Mesenchymal stem cell (in vitro differentiated cells and primary cell): ENCODE measurements around the gene FOXK1.
"Not testable (repeated sequence)": the region's sequence is repeated elsewhere in the genome, so short reads cannot be mapped to it uniquely, and the experiment has no call there.

Experiments used
- DNase-seq: peaks from one replicate; pipeline ENCODE4 v3.0.0-alpha.2; 2013
- H2AFZ ChIP-seq: one replicate; pipeline ENCODE4 v1.6.1; 2013; ENCODE audit warnings: low read depth, mild to moderate bottlenecking, control low read depth, inconsistent platforms, low read length, moderate library complexity
- H2AK5ac ChIP-seq: 2 replicates; pipeline ENCODE4 v1.6.1; 2013; ENCODE audit warnings: low read length, moderate library complexity, mild to moderate bottlenecking, inconsistent platforms; ENCODE audit not compliant: severe bottlenecking
- H2BK120ac ChIP-seq: one replicate; pipeline ENCODE4 v1.6.1; 2013; ENCODE audit warnings: low read depth, mild to moderate bottlenecking, inconsistent platforms, low read length, moderate library complexity
- H2BK12ac ChIP-seq, 2 experiments: one replicate each; pipeline ENCODE4 v1.6.1; 2013; ENCODE audit warnings: inconsistent platforms in 2 of 2, low read length in 2 of 2, mild to moderate bottlenecking in 2 of 2, moderate library complexity in 2 of 2, control low read depth in 1 of 2
- H2BK15ac ChIP-seq: one replicate; pipeline ENCODE4 v1.6.1; 2013; ENCODE audit warnings: mild to moderate bottlenecking, low read depth, inconsistent platforms; ENCODE audit not compliant: poor library complexity, severe bottlenecking
- H2BK5ac ChIP-seq: 2 replicates; pipeline ENCODE4 v1.6.1; 2013; ENCODE audit warnings: low read depth, mild to moderate bottlenecking, low read length, control low read depth, inconsistent platforms; ENCODE audit not compliant: poor library complexity, severe bottlenecking
- H3K14ac ChIP-seq, 2 experiments: one replicate each; pipeline ENCODE4 v1.6.1; 2013; ENCODE audit warnings: inconsistent platforms in 2 of 2, low read length in 2 of 2, control low read depth in 1 of 2, mild to moderate bottlenecking in 1 of 2, moderate library complexity in 1 of 2
- H3K18ac ChIP-seq, 2 experiments: one replicate each; pipeline ENCODE4 v1.6.1; 2013; ENCODE audit warnings: inconsistent platforms in 2 of 2, low read length in 2 of 2, control low read depth in 1 of 2, low read depth in 1 of 2, mild to moderate bottlenecking in 1 of 2
- H3K23ac ChIP-seq, 2 experiments: one replicate each; pipeline ENCODE4 v1.6.1; 2013; ENCODE audit warnings: inconsistent platforms in 2 of 2, low read length in 2 of 2, mild to moderate bottlenecking in 2 of 2, moderate library complexity in 2 of 2, control low read depth in 1 of 2
- H3K27ac ChIP-seq: 2 replicates; pipeline ENCODE4 v1.5.1; 2013; ENCODE audit warnings: mild to moderate bottlenecking, moderate library complexity, low read length, control low read depth, inconsistent platforms; ENCODE audit not compliant: poor library complexity, severe bottlenecking
- H3K27me3 ChIP-seq, 2 experiments: 2 replicates each; pipeline versions ENCODE4 v1.6.1 to v1.7.0; 2013; ENCODE audit warnings: low read length in 2 of 2, mild to moderate bottlenecking in 2 of 2, moderate library complexity in 2 of 2, control low read depth in 1 of 2, inconsistent platforms in 1 of 2; ENCODE audit not compliant: control insufficient read depth in 1 of 2, insufficient read depth in 1 of 2
- H3K36me3 ChIP-seq, 2 experiments: 2 replicates each; pipeline versions ENCODE4 v1.6.1 to v1.7.0; 2013; ENCODE audit warnings: low read length in 2 of 2, control low read depth in 1 of 2, inconsistent platforms in 1 of 2, low read depth in 1 of 2, mild to moderate bottlenecking in 1 of 2; ENCODE audit not compliant: insufficient read depth in 2 of 2, control insufficient read depth in 1 of 2
- H3K4ac ChIP-seq, 2 experiments: one replicate each; pipeline ENCODE4 v1.6.1; 2013; ENCODE audit warnings: inconsistent platforms in 2 of 2, low read length in 2 of 2, mild to moderate bottlenecking in 2 of 2, moderate library complexity in 2 of 2, control low read depth in 1 of 2, low read depth in 1 of 2
- H3K4me1 ChIP-seq: 2 replicates; pipeline ENCODE4 v1.6.1; 2013; ENCODE audit warnings: low read depth, low read length, control low read depth; ENCODE audit not compliant: control insufficient read depth, insufficient read depth
- H3K4me2 ChIP-seq: 2 replicates; pipeline ENCODE4 v1.6.1; 2013; ENCODE audit warnings: low read length, mild to moderate bottlenecking, inconsistent platforms; ENCODE audit not compliant: poor library complexity, severe bottlenecking
- H3K4me3 ChIP-seq, 2 experiments: 2 replicates each; pipeline versions ENCODE4 v1.5.1 to v1.7.0; 2013; ENCODE audit warnings: low read length in 2 of 2, mild to moderate bottlenecking in 2 of 2, control low read depth in 1 of 2, low read depth in 1 of 2; ENCODE audit not compliant: insufficient read depth in 1 of 2
- H3K79me1 ChIP-seq: replicated peaks from 2 replicates; pipeline ENCODE4 v1.6.1; 2013; ENCODE audit warnings: mild to moderate bottlenecking, control low read depth, low read length, inconsistent platforms; ENCODE audit not compliant: poor library complexity, severe bottlenecking
- H3K9ac ChIP-seq: 2 replicates; pipeline ENCODE4 v1.7.0; 2013; ENCODE audit warnings: mild to moderate bottlenecking, low read length, moderate library complexity
- H3K9me3 ChIP-seq: 2 replicates; pipeline ENCODE4 v1.7.0; 2013; ENCODE audit warnings: mild to moderate bottlenecking, low read length; ENCODE audit not compliant: control insufficient read depth
- H4K8ac ChIP-seq: one replicate; pipeline ENCODE4 v1.6.1; 2013; ENCODE audit warnings: inconsistent platforms, mild to moderate bottlenecking, low read length, moderate library complexity
- H4K91ac ChIP-seq: one replicate; pipeline ENCODE4 v1.6.1; 2013; ENCODE audit warnings: mild to moderate bottlenecking, low read length, inconsistent platforms
- WGBS: methylation state at CpG from one replicate; pipeline ENCODE4 v1.1.7; 2013; ENCODE audit warnings: mixed read lengths; 5-methylcytosine and 5-hydroxymethylcytosine counted together

The FOXK1 gene

DNA sequence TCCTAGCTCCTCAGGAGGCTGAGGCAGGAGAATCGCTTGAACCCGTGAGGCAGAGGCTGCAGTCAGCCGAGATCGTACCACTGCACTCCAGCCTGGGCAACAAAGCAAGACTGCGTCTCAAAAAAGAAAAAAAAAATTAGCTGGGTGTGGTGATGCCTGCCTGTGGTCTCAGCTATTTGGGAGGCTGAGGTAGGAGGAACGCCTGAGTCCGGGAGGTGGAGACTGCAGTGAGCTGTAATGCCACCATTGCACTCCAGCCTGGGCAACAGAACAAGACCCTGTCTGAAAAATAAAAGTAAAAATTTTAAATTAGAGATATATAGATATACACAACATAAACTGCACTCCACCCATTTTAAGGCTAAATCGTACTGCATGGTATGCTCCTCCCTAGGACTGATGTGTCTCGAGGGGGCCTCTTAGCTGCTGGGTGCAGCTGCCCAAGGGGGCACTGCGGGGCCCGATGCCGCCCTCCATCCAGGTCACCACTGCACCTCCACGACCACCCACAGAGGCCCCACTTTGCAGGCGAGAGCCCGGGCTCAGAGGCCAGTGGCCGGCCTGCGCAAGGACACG lies 40.9 kb upstream of the FOXK1 start:
- H3K27ac ChIP-seq: no peak overlapping the region
- H2BK5ac ChIP-seq: no peak overlapping the region
- H3K4me2 ChIP-seq: no peak overlapping the region
- H4K8ac ChIP-seq: no peak overlapping the region
- no peak overlapping the region for H2BK12ac ChIP-seq
- 91% methylated on average over 18 of the region's 18 CpGs for WGBS
- peak overlapping the region; percentile 97 for H3K9ac ChIP-seq
- H2AK5ac ChIP-seq: no peak overlapping the region
- no peak overlapping the region for H3K14ac ChIP-seq
- H3K27me3 ChIP-seq: no peaks in the 10 kb centered on the region
- H2BK15ac ChIP-seq: no peak overlapping the region
- H2BK120ac ChIP-seq: no peak overlapping the region
- H3K18ac ChIP-seq: no peak overlapping the region
- no peak overlapping the region for H3K23ac ChIP-seq
- no peaks in the 10 kb centered on the region for H3K36me3 ChIP-seq
- DNase-seq: no peak
- no peak overlapping the region for H3K4ac ChIP-seq
- no peaks in the 10 kb centered on the region for H3K9me3 ChIP-seq
- H3K4me1 ChIP-seq: peaks cover 2% of the 10 kb centered on the region
- no peak overlapping the region for H2AFZ ChIP-seq
- H3K4me3 ChIP-seq: peak overlapping the region in 1 of 2 experiments; percentile 92
- no peaks in the 10 kb centered on the region for H3K79me1 ChIP-seq
- peak overlapping the region; percentile 34 for H4K91ac ChIP-seq

DNA sequence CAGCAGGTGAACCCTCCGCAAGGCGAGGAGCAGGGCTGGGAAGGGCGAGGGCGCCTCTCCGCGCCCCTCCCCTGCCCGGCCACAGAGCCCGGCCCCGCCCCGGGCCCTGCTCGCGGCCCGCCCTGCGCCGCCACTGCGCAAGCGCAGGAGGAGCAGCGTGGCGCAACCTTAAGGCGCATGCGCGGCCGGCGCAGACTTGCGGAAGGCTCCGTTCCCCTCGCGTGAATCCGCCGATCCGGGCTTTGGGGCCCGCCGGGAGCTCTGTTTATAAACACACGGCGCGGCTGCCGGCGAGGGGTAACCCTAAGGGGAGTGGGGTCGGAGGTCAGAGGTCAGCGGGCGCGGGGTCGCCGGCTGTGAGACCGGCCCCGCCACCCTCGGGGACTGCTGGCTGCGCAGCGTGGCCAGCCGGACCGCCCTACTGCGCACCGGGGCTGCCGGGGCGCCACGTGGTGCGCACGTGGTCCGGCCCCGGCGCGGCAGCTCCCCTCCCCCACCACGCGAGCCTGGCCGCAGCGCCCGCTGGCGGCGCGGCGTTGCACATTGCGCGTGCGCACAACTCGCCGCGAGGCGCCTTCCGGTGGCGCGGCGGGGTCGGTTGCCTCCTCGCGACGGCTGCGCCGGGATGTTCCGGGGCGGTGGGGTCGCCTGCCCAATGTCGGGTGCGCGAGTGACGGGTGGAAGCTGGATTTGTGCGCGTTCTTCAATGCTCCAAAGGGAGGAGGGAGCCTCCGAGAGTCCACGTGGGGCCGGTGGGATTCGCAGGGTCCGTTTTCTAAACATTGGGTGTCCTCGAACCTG lies 40.2 kb upstream of the FOXK1 start:
- Histone ChIP-seq H3K9me3 (peaks cover 4% of the 10 kb centered on the region), H3K79me1 (no peaks in the 10 kb centered on the region), H2AK5ac (no peak overlapping the region), H3K9ac (peak overlapping the region; percentile 97), H3K27ac (no peak overlapping the region), H3K23ac (no peak overlapping the region), H3K14ac (no peak overlapping the region), H3K4me2 (peak overlapping the region; percentile 10), H3K18ac (no peak overlapping the region), H2BK120ac (no peak overlapping the region), H2BK12ac (no peak overlapping the region), H4K8ac (peak overlapping the region; percentile 93), H3K4ac (peak overlapping the region; percentile 26 to 30), H2BK15ac (no peak overlapping the region), H3K27me3 (no peaks in the 10 kb centered on the region), H2BK5ac (no peak overlapping the region), H3K4me1 (peaks cover 2% of the 10 kb centered on the region), H3K4me3 (peak overlapping the region; percentile 40 to 92), H2AFZ (no peak overlapping the region), H4K91ac (peak overlapping the region; percentile 18), H3K36me3 (no peaks in the 10 kb centered on the region)
- WGBS: 87% methylated on average over 95 of the region's 103 CpGs
- peak; percentile 53 for DNase-seq

DNA sequence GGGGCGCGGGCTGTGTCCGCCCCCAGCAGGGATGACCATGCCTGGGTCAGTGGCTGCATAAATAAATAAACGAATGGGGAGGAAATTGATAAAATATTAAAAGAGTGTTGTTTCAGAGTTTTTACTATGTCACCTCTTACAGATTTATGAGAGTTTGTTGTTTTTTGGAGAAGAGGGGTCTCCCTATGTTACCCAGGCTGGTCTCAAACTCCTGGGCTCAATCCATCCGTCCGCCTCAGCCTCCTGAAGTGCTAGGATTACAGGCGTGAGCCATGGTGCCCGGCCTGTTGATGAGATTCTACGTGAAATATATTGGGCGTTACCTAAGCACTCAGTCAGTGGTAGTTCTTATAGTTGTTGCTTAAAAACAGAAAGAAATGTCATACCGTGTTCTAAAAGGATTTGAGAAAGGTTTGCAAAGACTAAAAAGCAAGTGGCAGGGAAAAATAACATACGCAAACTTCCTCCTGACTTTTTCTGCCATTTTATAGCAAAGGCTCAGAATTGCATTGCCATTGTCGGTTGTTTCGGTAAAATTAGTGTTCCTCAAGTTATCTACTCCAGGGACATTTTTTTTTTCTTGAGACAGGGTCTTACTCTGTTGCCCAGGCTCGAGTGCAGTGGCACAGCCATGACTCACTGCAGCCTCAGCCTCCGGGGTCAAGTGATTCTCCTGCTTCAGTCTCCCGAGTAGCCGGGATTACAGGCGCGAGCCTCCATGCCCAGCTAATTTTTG lies 39.5 kb upstream of the FOXK1 start:
- Histone ChIP-seq H3K4ac (peak overlapping the region in 1 of 2 experiments; percentile 30), H2BK15ac (no peak overlapping the region), H2AK5ac (no peak overlapping the region), H3K4me2 (peak overlapping the region; percentile 10), H2AFZ (no peak overlapping the region), H3K4me1 (peaks cover 2% of the 10 kb centered on the region), H2BK5ac (no peak overlapping the region), H2BK12ac (no peak overlapping the region), H3K9ac (peak overlapping the region; percentile 97), H3K9me3 (peaks cover 4% of the 10 kb centered on the region), H3K18ac (no peak overlapping the region), H3K79me1 (no peaks in the 10 kb centered on the region), H4K8ac (peak overlapping the region; percentile 93), H3K36me3 (no peaks in the 10 kb centered on the region), H3K14ac (no peak overlapping the region), H3K23ac (no peak overlapping the region), H4K91ac (no peak overlapping the region), H3K27me3 (no peaks in the 10 kb centered on the region), H2BK120ac (no peak overlapping the region), H3K27ac (no peak overlapping the region), H3K4me3 (peak overlapping the region; percentile 40 to 92)
- 91% methylated on average over 17 of the region's 20 CpGs for WGBS
- no peak for DNase-seq

DNA sequence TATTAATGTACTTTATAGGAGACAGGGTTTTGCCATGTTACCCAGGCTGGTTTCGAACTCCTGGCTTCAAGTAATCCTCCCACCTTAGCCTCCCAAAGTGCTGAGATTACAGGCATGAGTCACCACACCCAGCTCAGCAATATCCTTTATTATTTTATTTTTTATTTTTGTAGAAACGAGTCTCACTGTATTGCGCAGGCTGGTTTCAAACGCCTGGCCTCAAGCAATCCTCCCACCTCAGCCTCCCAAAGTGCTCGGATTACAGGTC lies 39.0 kb upstream of the FOXK1 start:
- not testable (repeated sequence) for H2BK5ac ChIP-seq, H3K9me3 ChIP-seq, H2BK120ac ChIP-seq, H3K27ac ChIP-seq, H3K4me2 ChIP-seq, H3K27me3 ChIP-seq, H4K91ac ChIP-seq, H3K4me3 ChIP-seq, H3K18ac ChIP-seq, H2AFZ ChIP-seq, H3K36me3 ChIP-seq, H3K9ac ChIP-seq, H2BK12ac ChIP-seq, H2AK5ac ChIP-seq, H4K8ac ChIP-seq, H3K4ac ChIP-seq, H3K14ac ChIP-seq, H3K23ac ChIP-seq, H3K79me1 ChIP-seq, H2BK15ac ChIP-seq, H3K4me1 ChIP-seq, DNase-seq
- 86% methylated on average over 4 of the region's 5 CpGs for WGBS
